ENCODE data around the gene GTSE1. TPM values are rescaled to one million over a fixed set of nuclear protein-coding genes. Genes with fewer than 3 reads are reported as not detected.

Gene GTSE1
- polyA plus RNA-seq, 3 donors, result 0.04 TPM; not detected in 2

DNA sequence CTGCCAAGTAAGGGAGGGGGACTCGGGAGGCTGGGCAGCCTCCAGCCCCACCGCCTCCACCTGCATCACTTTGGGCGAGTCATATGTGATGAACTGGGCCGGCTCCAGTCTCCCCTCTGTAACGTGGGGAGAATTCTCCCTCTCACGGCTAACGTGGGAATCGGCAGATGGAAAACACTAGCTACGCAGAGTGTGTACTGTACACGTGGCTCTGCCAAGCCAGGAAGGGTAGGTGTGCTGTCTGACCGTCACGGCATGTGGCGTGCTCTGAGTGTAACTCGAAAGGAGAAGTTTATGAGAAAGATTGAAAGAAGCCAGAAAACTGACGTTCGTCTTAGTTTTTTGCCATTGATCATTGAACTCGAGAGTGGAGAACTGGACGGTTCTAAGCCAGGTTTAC lies 52.6 kb downstream of the GTSE1 start:
- Histone ChIP-seq H3K4me1 (ENCODE audit: control insufficient read depth in 1 of 2, insufficient read depth in 2 of 2, low read length in 2 of 2) (no peaks in the 10 kb centered on the region), H3K36me3 (replicated peaks in 1 of 2; ENCODE audit: control insufficient read depth in 1 of 2, insufficient read depth in 2 of 2, low read length in 2 of 2) (peaks cover 97 to 99% of the 10 kb centered on the region in 2 donors), H3K9ac (ENCODE audit: insufficient read depth, low read length, poor library complexity, severe bottlenecking) (no peak overlapping the region), H3K4me2 (replicated peaks; ENCODE audit: extremely low read depth, low read length, poor library complexity, severe bottlenecking) (no peak overlapping the region), H4K20me1 (ENCODE audit: insufficient read depth, low read length) (peaks cover 18% of the 10 kb centered on the region), H2AFZ (ENCODE audit: insufficient read depth, low read depth, low read length, poor library complexity, severe bottlenecking) (no peak overlapping the region), H3K4me3 (replicated peaks in 1 of 3; ENCODE audit: low read depth in 2 of 3, low read length in 3 of 3) (no peak overlapping the region), H3K9me3 (replicated peaks in 1 of 2; ENCODE audit: control insufficient read depth in 1 of 2, insufficient read depth in 1 of 2, low read length in 2 of 2) (no peaks in the 10 kb centered on the region), H3K27me3 (ENCODE audit: control insufficient read depth in 2 of 2, insufficient read depth in 2 of 2, low read length in 2 of 2) (no peaks in the 10 kb centered on the region), H3K79me2 (ENCODE audit: insufficient read depth, low read length) (no peaks in the 10 kb centered on the region), H3K27ac (ENCODE audit: low read depth in 1 of 2, low read length in 2 of 2) (no peak overlapping the region)
- Mint-ChIP-seq H3K36me3 (peaks cover 92 to 100% of the 10 kb centered on the region in 2 donors), H3K9me3 (no peaks in the 10 kb centered on the region), H3K27ac (peak overlapping the region in 1 of 7 donors; percentile 65), H3K4me1 (no peaks in the 10 kb centered on the region), H3K4me3 (no peak overlapping the region), H3K27me3 (ENCODE audit: low read depth in 3 of 3) (no peaks in the 10 kb centered on the region)
- DNase-seq, result no peak
- WGBS (ENCODE audit: insufficient coverage), result 91% methylated on average over 17 of the region's 18 CpGs
- intact Hi-C loops (cut with micrococcal nuclease), result no loop called here
- TF ChIP-seq, protein P1, sequence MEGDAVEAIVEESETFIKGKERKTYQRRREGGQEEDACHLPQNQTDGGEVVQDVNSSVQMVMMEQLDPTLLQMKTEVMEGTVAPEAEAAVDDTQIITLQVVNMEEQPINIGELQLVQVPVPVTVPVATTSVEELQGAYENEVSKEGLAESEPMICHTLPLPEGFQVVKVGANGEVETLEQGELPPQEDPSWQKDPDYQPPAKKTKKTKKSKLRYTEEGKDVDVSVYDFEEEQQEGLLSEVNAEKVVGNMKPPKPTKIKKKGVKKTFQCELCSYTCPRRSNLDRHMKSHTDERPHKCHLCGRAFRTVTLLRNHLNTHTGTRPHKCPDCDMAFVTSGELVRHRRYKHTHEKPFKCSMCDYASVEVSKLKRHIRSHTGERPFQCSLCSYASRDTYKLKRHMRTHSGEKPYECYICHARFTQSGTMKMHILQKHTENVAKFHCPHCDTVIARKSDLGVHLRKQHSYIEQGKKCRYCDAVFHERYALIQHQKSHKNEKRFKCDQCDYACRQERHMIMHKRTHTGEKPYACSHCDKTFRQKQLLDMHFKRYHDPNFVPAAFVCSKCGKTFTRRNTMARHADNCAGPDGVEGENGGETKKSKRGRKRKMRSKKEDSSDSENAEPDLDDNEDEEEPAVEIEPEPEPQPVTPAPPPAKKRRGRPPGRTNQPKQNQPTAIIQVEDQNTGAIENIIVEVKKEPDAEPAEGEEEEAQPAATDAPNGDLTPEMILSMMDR (IDR thresholded peaks at IDR 0.05), result no peak

DNA sequence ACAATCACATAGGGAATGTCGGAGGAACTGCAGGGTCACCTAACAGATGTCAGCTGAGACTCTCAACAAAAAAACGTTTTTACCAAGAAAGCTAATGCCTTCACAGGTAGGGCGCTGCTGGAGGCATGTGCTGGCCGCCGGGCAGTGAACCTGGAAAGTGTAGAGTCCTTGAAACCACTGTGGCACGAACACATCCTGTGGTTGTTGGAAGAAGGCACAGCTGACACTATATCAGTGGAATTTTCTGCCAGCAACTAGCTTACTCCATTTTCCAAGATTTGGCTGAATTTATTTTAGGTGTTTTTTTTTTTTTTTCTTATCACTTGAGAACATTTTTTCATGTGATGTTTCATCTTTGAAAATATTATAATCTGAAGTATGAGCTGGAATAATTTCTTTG lies 53.0 kb downstream of the GTSE1 start:
- DNase-seq, result no peak
- Histone ChIP-seq H3K27ac (ENCODE audit: low read depth in 1 of 2, low read length in 2 of 2) (no peak overlapping the region), H3K79me2 (ENCODE audit: insufficient read depth, low read length) (no peaks in the 10 kb centered on the region), H3K4me1 (ENCODE audit: control insufficient read depth in 1 of 2, insufficient read depth in 2 of 2, low read length in 2 of 2) (no peaks in the 10 kb centered on the region), H3K36me3 (replicated peaks in 1 of 2; ENCODE audit: control insufficient read depth in 1 of 2, insufficient read depth in 2 of 2, low read length in 2 of 2) (peaks cover 95 to 99% of the 10 kb centered on the region in 2 donors), H3K9ac (ENCODE audit: insufficient read depth, low read length, poor library complexity, severe bottlenecking) (no peak overlapping the region), H3K4me3 (replicated peaks in 1 of 3; ENCODE audit: low read depth in 2 of 3, low read length in 3 of 3) (no peak overlapping the region), H4K20me1 (ENCODE audit: insufficient read depth, low read length) (peaks cover 17% of the 10 kb centered on the region), H3K27me3 (ENCODE audit: control insufficient read depth in 2 of 2, insufficient read depth in 2 of 2, low read length in 2 of 2) (no peaks in the 10 kb centered on the region), H2AFZ (ENCODE audit: insufficient read depth, low read depth, low read length, poor library complexity, severe bottlenecking) (no peak overlapping the region), H3K4me2 (replicated peaks; ENCODE audit: extremely low read depth, low read length, poor library complexity, severe bottlenecking) (no peak overlapping the region), H3K9me3 (replicated peaks in 1 of 2; ENCODE audit: control insufficient read depth in 1 of 2, insufficient read depth in 1 of 2, low read length in 2 of 2) (no peaks in the 10 kb centered on the region)
- intact Hi-C loops (cut with micrococcal nuclease), result no loop called here
- 100% methylated on average over 2 of the region's 6 CpGs for WGBS (ENCODE audit: insufficient coverage)
- H3K27ac Mint-ChIP-seq, result no peak overlapping the region
- no peaks in the 10 kb centered on the region for H3K9me3 Mint-ChIP-seq
- no peaks in the 10 kb centered on the region for H3K4me1 Mint-ChIP-seq
- H3K4me3 Mint-ChIP-seq, result no peak overlapping the region
- TF ChIP-seq, protein P1 (IDR thresholded peaks at IDR 0.05), result no peak
- H3K36me3 Mint-ChIP-seq, result peaks cover 92 to 100% of the 10 kb centered on the region in 2 donors
- H3K27me3 Mint-ChIP-seq (ENCODE audit: low read depth in 3 of 3), result no peaks in the 10 kb centered on the region
